HCT116 (cell line): ENCODE results near the gene SLC6A19. TPM values are rescaled to one million over a fixed set of nuclear protein-coding genes. Genes with fewer than 3 reads are reported as not detected.

Experiments
- ATAC-seq: fragments of 200-7000 bp; cut with Tn5 transposase; 2 replicates; pipeline ENCODE4 v1.9.1; 2020; ENCODE audit warnings: mild to moderate bottlenecking, moderate library complexity
- BruUV-seq: library from RNA; stranded (reverse); fragments of 400-500 nt; replicated peaks from 2 replicates; lab custom pipeline; 2021; lab: Mats Ljungman, UMichigan
- CTCF ChIA-PET: fragments of 300-600 bp; sonication (Branson Sonifier 250); formaldehyde crosslinking; loops from one replicate; lab custom pipeline; 2021; ENCODE audit warnings: antibody characterized with exemption; lab: Charles Lee
- POLR2A ChIA-PET: fragments of 300-600, 350-600 bp; sonication (Branson Sonifier 250); formaldehyde crosslinking; loops from one replicate; lab custom pipeline; 2021; ENCODE audit warnings: antibody characterized with exemption; lab: Charles Lee
- RAD21 ChIA-PET, 2 experiments: fragments of 300-600 bp; sonication (Branson Sonifier 250); formaldehyde crosslinking; loops; one replicate each; lab custom pipeline; 2023; ENCODE audit warnings: low total read pairs in 2 of 2; ENCODE audit not compliant: uncharacterized antibody in 2 of 2, unreplicated experiment in 2 of 2, low non-redundant PET in 1 of 2; lab: Charles Lee
- DNase-seq: peaks from one replicate; pipeline ENCODE4 v3.0.0-alpha.2; 2010; ENCODE audit warnings: low read depth, low spot score
- H2AFZ ChIP-seq: fragments of 200-600 bp; shearing (Covaris generic), sonication (generic); 2 replicates; pipeline ENCODE4 v1.6.1; 2017; ENCODE audit warnings: low read depth, mixed run types, mixed read lengths, antibody characterized with exemption, low read length; ENCODE audit not compliant: poor library complexity, severe bottlenecking
- H3K27ac ChIP-seq: 2 replicates; pipeline ENCODE4 v1.5.1; 2012; ENCODE audit warnings: low read depth, low read length
- H3K27me3 ChIP-seq: fragments of 200-600 bp; sonication (generic); 2 replicates; pipeline ENCODE4 v1.6.1; 2016; ENCODE audit warnings: mixed run types, low read length, mixed read lengths; ENCODE audit not compliant: insufficient read depth
- H3K36me3 ChIP-seq, 2 experiments: fragments of 200-500 bp in 1 of 2; fragments of 200-600 bp in 1 of 2; sonication (Bioruptor generic) in 1 of 2; sonication (generic) in 1 of 2; 2 replicates each; pipeline versions ENCODE4 v1.5.1 to v1.6.1; 2014 to 2016; ENCODE audit warnings: low read length in 2 of 2, inconsistent platforms in 1 of 2, mixed read lengths in 1 of 2, mixed run types in 1 of 2; ENCODE audit not compliant: insufficient read depth in 2 of 2, control insufficient read depth in 1 of 2
- H3K4me1 ChIP-seq, 2 experiments: fragments of 200-600 bp in 1 of 2; sonication (generic) in 1 of 2; 2 replicates each; pipeline versions ENCODE4 v1.5.1 to v1.6.1; 2012 to 2017; ENCODE audit warnings: low read length in 2 of 2, inconsistent platforms in 1 of 2, mild to moderate bottlenecking in 1 of 2, mixed read lengths in 1 of 2, mixed run types in 1 of 2, moderate library complexity in 1 of 2; ENCODE audit not compliant: insufficient read depth in 2 of 2, control insufficient read depth in 1 of 2
- H3K4me2 ChIP-seq: fragments of 200-600 bp; sonication (generic); 2 replicates; pipeline ENCODE4 v1.6.1; 2017; ENCODE audit warnings: mixed run types, low read length, mixed read lengths
- H3K4me3 ChIP-seq, 2 experiments: fragments of 200-600 bp in 1 of 2; sonication (generic) in 1 of 2; replicated peaks in 1 of 2; 2 replicates each; pipeline ENCODE4 v1.5.1; 2011 to 2016; ENCODE audit warnings: low read length in 2 of 2, control low read depth in 1 of 2, low read depth in 1 of 2, mild to moderate bottlenecking in 1 of 2, mixed read lengths in 1 of 2, mixed run types in 1 of 2
- H3K79me2 ChIP-seq: fragments of 200-600 bp; sonication (generic); 2 replicates; pipeline ENCODE4 v1.6.1; 2017; ENCODE audit warnings: mild to moderate bottlenecking, mixed run types, low read length, moderate library complexity, mixed read lengths; ENCODE audit not compliant: insufficient read depth
- H3K9ac ChIP-seq: fragments of 200-600 bp; sonication (generic); 2 replicates; pipeline ENCODE4 v1.6.1; 2016; ENCODE audit warnings: low read length, mixed read lengths
- H3K9me2 ChIP-seq: fragments of 200-600 bp; sonication (generic), shearing (Covaris generic); 2 replicates; pipeline ENCODE4 v1.6.1; 2017; ENCODE audit warnings: mixed run types, mild to moderate bottlenecking, moderate library complexity; ENCODE audit not compliant: insufficient read depth
- H3K9me3 ChIP-seq, 2 experiments: fragments of 200-500 bp in 1 of 2; fragments of 200-600 bp in 1 of 2; sonication (Bioruptor generic) in 1 of 2; sonication (generic) in 1 of 2; 2 replicates each; pipeline ENCODE4 v1.6.1; 2014 to 2017; ENCODE audit warnings: low read length in 2 of 2, mixed read lengths in 2 of 2, inconsistent platforms in 1 of 2, low read depth in 1 of 2, mild to moderate bottlenecking in 1 of 2, mixed run types in 1 of 2, moderate library complexity in 1 of 2; ENCODE audit not compliant: control insufficient read depth in 1 of 2, insufficient read depth in 1 of 2
- H4K20me1 ChIP-seq: fragments of 200-600 bp; sonication (generic), shearing (Covaris generic); 2 replicates; pipeline ENCODE4 v1.6.1; 2017; ENCODE audit warnings: mixed run types, mild to moderate bottlenecking, moderate library complexity; ENCODE audit not compliant: insufficient read depth
- CBX3 ChIP-seq: IDR thresholded peaks from 2 replicates; pipeline ENCODE4 v1.6.1; 2012; ENCODE audit warnings: low read depth
- EGR1 ChIP-seq: IDR thresholded peaks from 2 replicates; pipeline ENCODE4 v1.6.1; 2012; ENCODE audit warnings: low read depth
- ELF1 ChIP-seq: IDR thresholded peaks from 2 replicates; pipeline ENCODE4 v1.6.1; 2012; ENCODE audit warnings: low read depth, borderline replicate concordance
- EZH2 ChIP-seq: fragments of 200-600 bp; sonication (generic); IDR thresholded peaks from 2 replicates; pipeline ENCODE4 v1.6.1; 2017; ENCODE audit warnings: antibody characterized with exemption, mixed run types
- JUND ChIP-seq: IDR thresholded peaks from 2 replicates; pipeline ENCODE4 v1.6.1; 2012
- POLR2A ChIP-seq: IDR thresholded peaks from 2 replicates; pipeline ENCODE4 v1.7.0; 2011; ENCODE audit warnings: borderline replicate concordance; ENCODE audit not compliant: insufficient read depth, insufficient read length; ENCODE audit errors: extremely low read depth
- POLR2AphosphoS5 ChIP-seq: IDR thresholded peaks from 2 replicates; pipeline ENCODE4 v1.6.1; 2011; ENCODE audit warnings: mild to moderate bottlenecking, low read depth, low read length, moderate library complexity
- RAD21 ChIP-seq: IDR thresholded peaks from 2 replicates; pipeline ENCODE4 v1.6.1; 2012; ENCODE audit warnings: low read depth, mild to moderate bottlenecking
- TCF7L2 ChIP-seq: IDR thresholded peaks from 2 replicates; pipeline ENCODE4 v1.7.0; 2011; ENCODE audit warnings: borderline replicate concordance, inconsistent platforms; ENCODE audit not compliant: insufficient read depth, insufficient read length; ENCODE audit errors: extremely low read depth
- ZFX ChIP-seq: fragments of 450-650 bp; IDR thresholded peaks from 2 replicates; pipeline ENCODE4 v1.6.1; 2017
- ZNF274 ChIP-seq: fragments of 200-500 bp; sonication (Bioruptor generic); IDR thresholded peaks from 2 replicates; pipeline ENCODE4 v1.6.1; 2014; ENCODE audit warnings: mild to moderate bottlenecking, low read depth, low read length, inconsistent platforms
- intact Hi-C: fragments of 100-400 bp; cut with micrococcal nuclease; formaldehyde crosslinking; loops from 2 replicates; pipeline ENCODE4 v1.10.0; 2022
- total RNA-seq: library from RNA; stranded (reverse); gene quantifications from one replicate; pipeline ENCODE4 v1.2.1, GENCODE V29; 2021; ENCODE audit not compliant: unreplicated experiment
- TF ChIP-seq, protein P1 (sequence below): IDR thresholded peaks from 2 replicates; pipeline ENCODE4 v1.6.1; 2011; ENCODE audit warnings: mild to moderate bottlenecking, low read length, moderate library complexity; ENCODE audit not compliant: insufficient replicate concordance; ENCODE audit errors: extremely low read depth
- TF ChIP-seq, protein P2 (sequence below): IDR thresholded peaks from 2 replicates; pipeline ENCODE4 v1.6.1; 2012
- TF ChIP-seq, protein P3 (sequence below), 3 experiments: fragments of 200-600 bp in 1 of 3; sonication (generic) in 1 of 3; IDR thresholded peaks in 2 of 3; conservative IDR thresholded peaks in 1 of 3; 2 replicates each; pipeline ENCODE4 v1.5.1; 2012 to 2017; ENCODE audit warnings: low read depth in 2 of 3, low read length in 2 of 3, antibody characterized with exemption in 1 of 3, borderline replicate concordance in 1 of 3, control low read depth in 1 of 3, mild to moderate bottlenecking in 1 of 3, mixed read lengths in 1 of 3, mixed run types in 1 of 3, moderate library complexity in 1 of 3; ENCODE audit not compliant: insufficient read depth in 1 of 3
- TF ChIP-seq, protein P4 (sequence below): IDR thresholded peaks from 2 replicates; pipeline ENCODE4 v1.6.1; 2012
- TF ChIP-seq, protein P5 (sequence below): IDR thresholded peaks from 2 replicates; pipeline ENCODE4 v1.6.1; 2012; ENCODE audit warnings: low read depth

SLC6A19 gene
- total RNA-seq, 1 experiment from 2014 or later: not detected

GRCh38 chr5:1183424-1184162 lies 17.8 kb upstream of the SLC6A19 start (continued):
- TF ChIP-seq ZFX: no peak
- TF ChIP-seq JUND: no peak
- TF ChIP-seq TCF7L2: no peak
- no peak for TF ChIP-seq ELF1
- TF ChIP-seq RAD21: no peak

DNA sequence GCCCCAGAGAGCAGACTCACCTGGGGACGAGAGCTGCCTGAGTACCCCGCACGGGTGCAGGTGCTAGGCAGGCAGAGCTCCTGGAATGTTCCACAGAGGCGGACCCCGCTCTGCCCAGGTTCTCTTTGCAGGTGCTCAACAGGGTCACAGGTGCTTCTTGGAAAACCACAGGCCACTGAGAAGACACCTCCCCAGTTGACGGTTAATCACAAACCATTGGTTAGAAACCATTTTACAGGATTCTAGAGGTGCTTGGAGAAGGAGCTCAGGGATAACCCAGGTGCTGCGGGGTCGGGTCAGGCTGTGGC lies 17.3 kb upstream of the SLC6A19 start:
- ATAC-seq: no peak
- Histone ChIP-seq H3K4me2 (no peak overlapping the region), H3K79me2 (no peaks in the 10 kb centered on the region)
- TF ChIP-seq JUND (no peak), CBX3 (no peak), ZNF274 (no peak), EZH2 (no peak), EGR1 (no peak), POLR2AphosphoS5 (no peak), ELF1 (no peak), POLR2A (no peak), TCF7L2 (no peak)
- TF ChIP-seq, protein P1, sequence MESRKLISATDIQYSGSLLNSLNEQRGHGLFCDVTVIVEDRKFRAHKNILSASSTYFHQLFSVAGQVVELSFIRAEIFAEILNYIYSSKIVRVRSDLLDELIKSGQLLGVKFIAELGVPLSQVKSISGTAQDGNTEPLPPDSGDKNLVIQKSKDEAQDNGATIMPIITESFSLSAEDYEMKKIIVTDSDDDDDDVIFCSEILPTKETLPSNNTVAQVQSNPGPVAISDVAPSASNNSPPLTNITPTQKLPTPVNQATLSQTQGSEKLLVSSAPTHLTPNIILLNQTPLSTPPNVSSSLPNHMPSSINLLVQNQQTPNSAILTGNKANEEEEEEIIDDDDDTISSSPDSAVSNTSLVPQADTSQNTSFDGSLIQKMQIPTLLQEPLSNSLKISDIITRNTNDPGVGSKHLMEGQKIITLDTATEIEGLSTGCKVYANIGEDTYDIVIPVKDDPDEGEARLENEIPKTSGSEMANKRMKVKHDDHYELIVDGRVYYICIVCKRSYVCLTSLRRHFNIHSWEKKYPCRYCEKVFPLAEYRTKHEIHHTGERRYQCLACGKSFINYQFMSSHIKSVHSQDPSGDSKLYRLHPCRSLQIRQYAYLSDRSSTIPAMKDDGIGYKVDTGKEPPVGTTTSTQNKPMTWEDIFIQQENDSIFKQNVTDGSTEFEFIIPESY: no peak
- TF ChIP-seq, protein P2, sequence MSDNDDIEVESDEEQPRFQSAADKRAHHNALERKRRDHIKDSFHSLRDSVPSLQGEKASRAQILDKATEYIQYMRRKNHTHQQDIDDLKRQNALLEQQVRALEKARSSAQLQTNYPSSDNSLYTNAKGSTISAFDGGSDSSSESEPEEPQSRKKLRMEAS: no peak
- TF ChIP-seq, protein P3, sequence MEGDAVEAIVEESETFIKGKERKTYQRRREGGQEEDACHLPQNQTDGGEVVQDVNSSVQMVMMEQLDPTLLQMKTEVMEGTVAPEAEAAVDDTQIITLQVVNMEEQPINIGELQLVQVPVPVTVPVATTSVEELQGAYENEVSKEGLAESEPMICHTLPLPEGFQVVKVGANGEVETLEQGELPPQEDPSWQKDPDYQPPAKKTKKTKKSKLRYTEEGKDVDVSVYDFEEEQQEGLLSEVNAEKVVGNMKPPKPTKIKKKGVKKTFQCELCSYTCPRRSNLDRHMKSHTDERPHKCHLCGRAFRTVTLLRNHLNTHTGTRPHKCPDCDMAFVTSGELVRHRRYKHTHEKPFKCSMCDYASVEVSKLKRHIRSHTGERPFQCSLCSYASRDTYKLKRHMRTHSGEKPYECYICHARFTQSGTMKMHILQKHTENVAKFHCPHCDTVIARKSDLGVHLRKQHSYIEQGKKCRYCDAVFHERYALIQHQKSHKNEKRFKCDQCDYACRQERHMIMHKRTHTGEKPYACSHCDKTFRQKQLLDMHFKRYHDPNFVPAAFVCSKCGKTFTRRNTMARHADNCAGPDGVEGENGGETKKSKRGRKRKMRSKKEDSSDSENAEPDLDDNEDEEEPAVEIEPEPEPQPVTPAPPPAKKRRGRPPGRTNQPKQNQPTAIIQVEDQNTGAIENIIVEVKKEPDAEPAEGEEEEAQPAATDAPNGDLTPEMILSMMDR (IDR thresholded peaks at IDR 0.05 in 2 of 3, conservative IDR thresholded peaks at IDR 0.05 in 1 of 3; ENCODE audit: borderline replicate concordance in 1 of 3, insufficient read depth in 1 of 3, low read depth in 2 of 3, low read length in 2 of 3): no peak
- TF ChIP-seq, protein P4, sequence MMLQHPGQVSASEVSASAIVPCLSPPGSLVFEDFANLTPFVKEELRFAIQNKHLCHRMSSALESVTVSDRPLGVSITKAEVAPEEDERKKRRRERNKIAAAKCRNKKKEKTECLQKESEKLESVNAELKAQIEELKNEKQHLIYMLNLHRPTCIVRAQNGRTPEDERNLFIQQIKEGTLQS: no peak
- TF ChIP-seq, protein P5, sequence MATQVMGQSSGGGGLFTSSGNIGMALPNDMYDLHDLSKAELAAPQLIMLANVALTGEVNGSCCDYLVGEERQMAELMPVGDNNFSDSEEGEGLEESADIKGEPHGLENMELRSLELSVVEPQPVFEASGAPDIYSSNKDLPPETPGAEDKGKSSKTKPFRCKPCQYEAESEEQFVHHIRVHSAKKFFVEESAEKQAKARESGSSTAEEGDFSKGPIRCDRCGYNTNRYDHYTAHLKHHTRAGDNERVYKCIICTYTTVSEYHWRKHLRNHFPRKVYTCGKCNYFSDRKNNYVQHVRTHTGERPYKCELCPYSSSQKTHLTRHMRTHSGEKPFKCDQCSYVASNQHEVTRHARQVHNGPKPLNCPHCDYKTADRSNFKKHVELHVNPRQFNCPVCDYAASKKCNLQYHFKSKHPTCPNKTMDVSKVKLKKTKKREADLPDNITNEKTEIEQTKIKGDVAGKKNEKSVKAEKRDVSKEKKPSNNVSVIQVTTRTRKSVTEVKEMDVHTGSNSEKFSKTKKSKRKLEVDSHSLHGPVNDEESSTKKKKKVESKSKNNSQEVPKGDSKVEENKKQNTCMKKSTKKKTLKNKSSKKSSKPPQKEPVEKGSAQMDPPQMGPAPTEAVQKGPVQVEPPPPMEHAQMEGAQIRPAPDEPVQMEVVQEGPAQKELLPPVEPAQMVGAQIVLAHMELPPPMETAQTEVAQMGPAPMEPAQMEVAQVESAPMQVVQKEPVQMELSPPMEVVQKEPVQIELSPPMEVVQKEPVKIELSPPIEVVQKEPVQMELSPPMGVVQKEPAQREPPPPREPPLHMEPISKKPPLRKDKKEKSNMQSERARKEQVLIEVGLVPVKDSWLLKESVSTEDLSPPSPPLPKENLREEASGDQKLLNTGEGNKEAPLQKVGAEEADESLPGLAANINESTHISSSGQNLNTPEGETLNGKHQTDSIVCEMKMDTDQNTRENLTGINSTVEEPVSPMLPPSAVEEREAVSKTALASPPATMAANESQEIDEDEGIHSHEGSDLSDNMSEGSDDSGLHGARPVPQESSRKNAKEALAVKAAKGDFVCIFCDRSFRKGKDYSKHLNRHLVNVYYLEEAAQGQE: no peak
- TF ChIP-seq, all 23 proteins: peak for 0
- Histone ChIP-seq H3K4me1 (no peaks in the 10 kb centered on the region), H3K36me3 (no peaks in the 10 kb centered on the region), H3K9me3 (no peaks in the 10 kb centered on the region), H4K20me1 (no peaks in the 10 kb centered on the region), H3K27ac (no peak overlapping the region), H2AFZ (no peak overlapping the region), H3K4me3 (no peak overlapping the region), H3K27me3 (no peaks in the 10 kb centered on the region), H3K9me2 (no peaks in the 10 kb centered on the region), H3K9ac (no peak overlapping the region)
- no peak for DNase-seq
- ChIA-PET POLR2A (no interaction called here), CTCF (interaction anchor here (1.2 kb wide), 1 partner anchor 10 kb away, joined by 3 read pairs; no protein-coding TSS in a partner anchor), RAD21 (no interaction called here)
- intact Hi-C loops: no loop called here
- BruUV-seq: no TSS peak
